Gastrocnemius medialis (tissue), 4 donors: ENCODE results near the gene RPL6. TPM values are rescaled to one million over a fixed set of nuclear protein-coding genes. Genes with fewer than 3 reads are reported as not detected.

Experiments
- ATAC-seq, 2 donors: fragments of 150-250 bp; one replicate each; pipeline ENCODE4 v1.9.1; 2016
- DNase-seq, 2 donors: peaks; one replicate each; pipeline ENCODE4 v3.0.0-alpha.2; 2019
- H3K27ac ChIP-seq, 4 donors: fragments of 200-600 bp; sonication (generic); 1 replicate in 1 of 4; 2 replicates in 3 of 4; pipeline ENCODE4 v1.5.1; 2016 to 2018; ENCODE audit warnings: mild to moderate bottlenecking in 2 of 4, moderate library complexity in 1 of 4
- H3K27me3 ChIP-seq, 3 donors: fragments of 200-600 bp; sonication (generic) in 2 of 3; 1 replicate in 1 of 3; 2 replicates in 2 of 3; pipeline versions ENCODE4 v1.5.1 to v1.6.0; 2016 to 2019; ENCODE audit warnings: mild to moderate bottlenecking in 1 of 3, moderate library complexity in 1 of 3
- H3K36me3 ChIP-seq, 2 donors: fragments of 200-600 bp; sonication (generic) in 1 of 2; one replicate each; pipeline ENCODE4 v1.5.1; 2017 to 2018
- H3K4me1 ChIP-seq, 2 donors: fragments of 200-600 bp; sonication (generic) in 1 of 2; one replicate each; pipeline ENCODE4 v1.5.1; 2016 to 2017; ENCODE audit warnings: mild to moderate bottlenecking in 2 of 2
- H3K4me3 ChIP-seq, 4 donors: fragments of 200-600 bp; sonication (generic) in 3 of 4; 1 replicate in 1 of 4; 2 replicates in 3 of 4; pipeline ENCODE4 v1.5.1; 2016 to 2019; ENCODE audit warnings: mild to moderate bottlenecking in 2 of 4
- H3K9me3 ChIP-seq, 3 donors: fragments of 200-600 bp; sonication (generic) in 2 of 3; 1 replicate in 1 of 3; 2 replicates in 2 of 3; pipeline ENCODE4 v1.5.1; 2016 to 2019
- CTCF ChIP-seq, 5 experiments: fragments of 450-650 bp in 3 of 5; fragments of 200-600 bp in 2 of 5; sonication (generic) in 2 of 5; IDR thresholded peaks in 4 of 5; conservative IDR thresholded peaks in 1 of 5; 1 replicate in 4 of 5; 2 replicates in 1 of 5; pipeline ENCODE4 v1.5.1; 2016 to 2019; ENCODE audit warnings: antibody characterized with exemption in 5 of 5, mild to moderate bottlenecking in 3 of 5, moderate library complexity in 3 of 5
- POLR2A ChIP-seq, 2 donors: fragments of 450-650 bp; IDR thresholded peaks; one replicate each; pipeline ENCODE4 v1.6.1; 2017; ENCODE audit warnings: antibody characterized with exemption in 2 of 2, mild to moderate bottlenecking in 2 of 2, moderate library complexity in 2 of 2
- in situ Hi-C, 4 donors: fragments of 200-750 bp; cut with MboI; loops; one replicate each; pipeline versions ENCODE4 v1.15.0 to v1.8.0; 2017; ENCODE audit warnings: low sequenced_read_pairs in 4 of 4
- intact Hi-C: fragments of 100-400 bp; cut with DNase I; formaldehyde crosslinking; loops from one replicate; pipeline ENCODE4 v1.15.1; 2023; ENCODE audit warnings: low total_unique reads
- total RNA-seq, 4 donors: library from RNA; depleted of rRNA; stranded (reverse); fragments of >200 nt; gene quantifications; one replicate each; pipeline versions ENCODE4 v1.1.0 to v1.2.3, GENCODE V29; 2016

The RPL6 gene
- total RNA-seq, 4 donors from 2014 or later = 915 to 1,203 (median 1,138) TPM

- peak overlapping the region; percentile 78 to 90 (median 86) for H3K27ac ChIP-seq
- H3K4me1 ChIP-seq = peaks cover 12 to 14% of the 10 kb centered on the region in 2 donors
- DNase-seq = no peak
- TF ChIP-seq CTCF (IDR thresholded peaks at IDR 0.05 in 4 of 5, conservative IDR thresholded peaks at IDR 0.05 in 1 of 5) = no peak
- no peak for TF ChIP-seq POLR2A (IDR thresholded peaks at IDR 0.05)
- in situ Hi-C loops = loop anchor here (10.0 to 25.0 kb wide), 4 partner anchors 94 to 437 kb away; no protein-coding TSS in a partner anchor
- peak; percentile 37 to 53 for ATAC-seq
- H3K4me3 ChIP-seq = peak overlapping the region; percentile 65 to 88 (median 77)
- no peaks in the 10 kb centered on the region for H3K36me3 ChIP-seq
- H3K9me3 ChIP-seq = no peaks in the 10 kb centered on the region
- intact Hi-C loops = loop anchor here (10.0 kb wide), 1 partner anchor 257 kb away; the partner anchor contains the start of gene TRAFD1
- no peaks in the 10 kb centered on the region for H3K27me3 ChIP-seq
Measured at GRCh38 chr12:112381406-112381882, 28.0 kb downstream of the RPL6 start.

GRCh38 chr12:112380663-112381405 is 28.6 kb downstream of the RPL6 start:
- Histone ChIP-seq H3K27ac (peak overlapping the region; percentile 78 to 90 (median 86)), H3K9me3 (no peaks in the 10 kb centered on the region), H3K36me3 (no peaks in the 10 kb centered on the region), H3K4me3 (peak overlapping the region; percentile 65 to 88 (median 77)), H3K4me1 (peaks cover 12 to 14% of the 10 kb centered on the region in 2 donors), H3K27me3 (no peaks in the 10 kb centered on the region)
- no peak for ATAC-seq
- DNase-seq = no peak
- TF ChIP-seq POLR2A (IDR thresholded peaks at IDR 0.05) (no peak), CTCF (IDR thresholded peaks at IDR 0.05 in 4 of 5, conservative IDR thresholded peaks at IDR 0.05 in 1 of 5) (no peak)
- intact Hi-C loops (loop anchor here (10.0 kb wide), 1 partner anchor 256 kb away; the partner anchor contains the start of gene TRAFD1), in situ Hi-C loops (loop anchor here (10.0 to 25.0 kb wide), 4 partner anchors 94 to 436 kb away; no protein-coding TSS in a partner anchor)

- H3K9me3 ChIP-seq = no peaks in the 10 kb centered on the region
- no peaks in the 10 kb centered on the region for H3K36me3 ChIP-seq
- TF ChIP-seq CTCF (IDR thresholded peaks at IDR 0.05 in 4 of 5, conservative IDR thresholded peaks at IDR 0.05 in 1 of 5) (no peak), POLR2A (IDR thresholded peaks at IDR 0.05) (no peak)
- H3K4me1 ChIP-seq = peaks cover 11 to 17% of the 10 kb centered on the region in 2 donors
- no peak overlapping the region for H3K4me3 ChIP-seq
- no peaks in the 10 kb centered on the region for H3K27me3 ChIP-seq
- ATAC-seq = no peak
- peak overlapping the region in 2 of 4 donors; percentile 4 to 34 for H3K27ac ChIP-seq
- intact Hi-C loops (no loop called here), in situ Hi-C loops (loop anchor here in 3 of 4 donors (25.0 kb wide), 2 partner anchors 88 to 163 kb away; no protein-coding TSS in a partner anchor)
- no peak for DNase-seq
Measured at GRCh38 chr12:112375105-112375504, 34.3 kb downstream of the RPL6 start.

GRCh38 chr12:112374166-112374740 is 35.2 kb downstream of the RPL6 start:
- in situ Hi-C loops (no loop called here), intact Hi-C loops (no loop called here)
- DNase-seq (no peak), ATAC-seq (no peak)
- Histone ChIP-seq H3K4me3 (no peak overlapping the region), H3K9me3 (no peaks in the 10 kb centered on the region), H3K27me3 (no peaks in the 10 kb centered on the region), H3K27ac (peak overlapping the region in 1 of 4 donors; percentile 34), H3K4me1 (peaks cover 11 to 14% of the 10 kb centered on the region in 2 donors), H3K36me3 (no peaks in the 10 kb centered on the region)
- TF ChIP-seq POLR2A (IDR thresholded peaks at IDR 0.05) (no peak), CTCF (IDR thresholded peaks at IDR 0.05 in 4 of 5, conservative IDR thresholded peaks at IDR 0.05 in 1 of 5) (no peak)
